Measurements from ENCODE around the gene CPO. TPM values are rescaled to one million over a fixed set of nuclear protein-coding genes. Genes with fewer than 3 reads are reported as not detected.
"Not testable (repeated sequence)": the region's sequence is repeated elsewhere in the genome, so short reads cannot be mapped to it uniquely, and the experiment has no call there.

The CPO gene, protein sequence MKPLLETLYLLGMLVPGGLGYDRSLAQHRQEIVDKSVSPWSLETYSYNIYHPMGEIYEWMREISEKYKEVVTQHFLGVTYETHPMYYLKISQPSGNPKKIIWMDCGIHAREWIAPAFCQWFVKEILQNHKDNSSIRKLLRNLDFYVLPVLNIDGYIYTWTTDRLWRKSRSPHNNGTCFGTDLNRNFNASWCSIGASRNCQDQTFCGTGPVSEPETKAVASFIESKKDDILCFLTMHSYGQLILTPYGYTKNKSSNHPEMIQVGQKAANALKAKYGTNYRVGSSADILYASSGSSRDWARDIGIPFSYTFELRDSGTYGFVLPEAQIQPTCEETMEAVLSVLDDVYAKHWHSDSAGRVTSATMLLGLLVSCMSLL
- total RNA-seq: not detected

DNA sequence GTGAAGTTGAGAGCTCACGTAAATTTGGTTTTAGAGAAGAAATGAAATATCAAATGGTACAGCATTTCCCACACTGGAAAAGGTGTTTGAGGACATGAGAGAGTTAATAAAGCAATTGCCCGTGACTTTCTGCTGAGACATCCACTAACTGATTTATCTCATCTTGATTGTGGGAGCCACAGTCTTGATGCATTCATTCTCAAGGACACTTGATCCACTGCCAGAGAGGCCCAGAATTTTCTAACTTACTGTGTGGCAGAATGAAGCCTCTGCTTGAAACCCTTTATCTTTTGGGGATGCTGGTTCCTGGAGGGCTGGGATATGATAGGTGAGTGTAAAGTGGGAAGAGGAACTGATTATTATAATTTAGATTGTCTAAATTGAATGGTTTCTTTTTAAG, at the start of gene CPO:
Gene CPO, plus strand, starts transcription at position 179 of the 400 bp plus-strand sequence. Its CDS starts 82 bp downstream, at position 261.
- ATAC-seq: no peak
- H3K4me3 Mint-ChIP-seq: no peak within 1 kb of the TSS
- H3K9me3 Mint-ChIP-seq: peaks cover 4% of the 10 kb centered on the region
- no peaks in the 10 kb centered on the region for H3K36me3 Mint-ChIP-seq (ENCODE audit: insufficient read depth)
- no peak for DNase-seq
- H3K27me3 Mint-ChIP-seq (ENCODE audit: low read depth): peaks cover 9% of the 10 kb centered on the region
- H3K4me1 Mint-ChIP-seq (ENCODE audit: low read depth): no peaks in the 10 kb centered on the region

DNA sequence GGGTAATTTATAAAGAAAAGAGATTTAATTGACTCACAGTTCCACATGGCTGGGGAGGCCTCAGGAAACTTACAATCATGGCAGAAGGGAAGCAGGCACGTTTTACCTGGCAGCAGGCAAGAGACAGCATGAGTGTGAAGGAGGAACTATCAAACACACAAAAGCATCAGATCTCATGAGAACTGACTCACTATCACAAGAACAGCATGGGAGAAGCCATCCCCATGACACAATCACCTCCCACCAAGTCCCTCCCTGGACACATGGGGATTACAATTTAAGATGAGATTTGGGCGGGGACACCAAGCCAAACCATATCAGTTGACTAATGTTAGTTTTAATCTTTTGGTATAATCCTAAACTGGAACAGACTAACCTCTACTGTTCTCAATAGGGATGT, 49.1 kb upstream of the CPO start:
- peaks cover 3% of the 10 kb centered on the region for H3K36me3 Mint-ChIP-seq (ENCODE audit: insufficient read depth)
- DNase-seq: no peak

DNA sequence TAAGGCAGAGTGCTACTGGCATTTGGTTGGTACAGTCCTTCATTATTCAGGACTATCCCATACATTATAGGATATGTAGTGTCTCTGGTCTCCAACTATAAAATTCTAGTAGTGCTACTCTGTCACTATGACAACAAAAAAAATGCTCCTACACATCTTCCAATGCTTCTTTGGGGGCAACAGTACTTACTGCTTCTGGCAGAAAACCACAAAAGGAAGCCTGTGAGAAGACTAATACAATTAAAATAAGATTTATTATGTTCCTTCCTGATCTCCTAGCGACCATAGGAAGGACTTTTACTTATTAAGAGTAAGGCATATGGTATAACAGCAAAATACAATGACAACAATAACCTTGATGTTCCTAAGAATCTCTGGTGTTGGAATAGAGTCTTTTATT, 48.4 kb upstream of the CPO start:
- no peak for ATAC-seq
- H3K27me3 Mint-ChIP-seq (ENCODE audit: low read depth): no peaks in the 10 kb centered on the region
- no peak for DNase-seq
- H3K4me3 Mint-ChIP-seq: no peak overlapping the region
- H3K9me3 Mint-ChIP-seq: peaks cover 4% of the 10 kb centered on the region
- peaks cover 3% of the 10 kb centered on the region for H3K36me3 Mint-ChIP-seq (ENCODE audit: insufficient read depth)
- H3K4me1 Mint-ChIP-seq (ENCODE audit: low read depth): no peaks in the 10 kb centered on the region

More for the DNA sequence above, 49.1 kb upstream of the CPO start:
- Mint-ChIP-seq H3K27me3 (ENCODE audit: low read depth) (no peaks in the 10 kb centered on the region), H3K9me3 (peaks cover 4% of the 10 kb centered on the region), H3K4me3 (no peak overlapping the region), H3K4me1 (ENCODE audit: low read depth) (no peaks in the 10 kb centered on the region)
- no peak for ATAC-seq

DNA sequence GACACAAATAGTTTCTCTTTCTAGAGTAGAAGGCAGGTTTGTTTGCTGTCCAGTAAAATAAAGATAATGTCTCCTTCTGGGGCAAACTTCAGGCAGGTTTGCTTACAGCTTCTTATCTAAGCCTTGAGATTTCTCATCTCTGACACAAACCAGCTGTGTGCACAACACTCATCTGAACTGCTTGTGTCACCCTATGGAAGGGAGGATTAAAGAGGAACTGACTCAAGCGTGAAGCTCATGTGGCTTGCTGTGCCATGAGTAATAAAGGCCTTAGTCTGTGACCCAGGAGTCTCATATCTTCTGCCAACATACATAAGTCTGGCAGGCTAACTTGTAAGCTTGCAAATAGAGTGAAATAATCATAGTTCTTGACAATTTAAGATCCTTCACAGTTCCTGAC, 24.2 kb upstream of the CPO start:
- Mint-ChIP-seq H3K36me3 (ENCODE audit: insufficient read depth) (no peaks in the 10 kb centered on the region), H3K27me3 (ENCODE audit: low read depth) (no peaks in the 10 kb centered on the region), H3K4me1 (ENCODE audit: low read depth) (no peaks in the 10 kb centered on the region), H3K9me3 (peaks cover 3% of the 10 kb centered on the region), H3K4me3 (no peak overlapping the region)
- peak; percentile 84 to 90 for ATAC-seq
- no peak for DNase-seq

DNA sequence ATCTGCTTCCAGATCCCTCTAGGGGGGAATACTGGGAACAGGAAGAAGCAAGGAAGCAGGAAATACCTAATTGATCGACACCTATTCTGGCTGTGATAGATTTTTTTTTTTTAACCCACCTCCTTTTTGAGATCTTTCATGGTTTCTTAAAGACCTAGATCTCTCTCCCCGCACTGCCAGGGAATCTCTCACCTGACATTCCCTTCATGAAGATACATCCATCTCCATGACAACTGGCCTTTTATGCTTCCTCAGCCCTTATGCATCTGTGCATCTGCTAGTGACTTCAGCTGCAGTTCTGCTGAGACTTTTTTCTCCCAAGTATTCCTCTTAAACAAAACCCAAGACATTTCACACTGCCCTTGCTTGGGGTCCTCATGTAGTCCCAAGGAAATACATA, 21.1 kb upstream of the CPO start:
- H3K4me1 Mint-ChIP-seq (ENCODE audit: low read depth): no peaks in the 10 kb centered on the region
- no peak for ATAC-seq
- no peak for DNase-seq
- no peaks in the 10 kb centered on the region for H3K36me3 Mint-ChIP-seq (ENCODE audit: insufficient read depth)
- H3K4me3 Mint-ChIP-seq: no peak overlapping the region
- peaks cover 3% of the 10 kb centered on the region for H3K9me3 Mint-ChIP-seq
- no peaks in the 10 kb centered on the region for H3K27me3 Mint-ChIP-seq (ENCODE audit: low read depth)

DNA sequence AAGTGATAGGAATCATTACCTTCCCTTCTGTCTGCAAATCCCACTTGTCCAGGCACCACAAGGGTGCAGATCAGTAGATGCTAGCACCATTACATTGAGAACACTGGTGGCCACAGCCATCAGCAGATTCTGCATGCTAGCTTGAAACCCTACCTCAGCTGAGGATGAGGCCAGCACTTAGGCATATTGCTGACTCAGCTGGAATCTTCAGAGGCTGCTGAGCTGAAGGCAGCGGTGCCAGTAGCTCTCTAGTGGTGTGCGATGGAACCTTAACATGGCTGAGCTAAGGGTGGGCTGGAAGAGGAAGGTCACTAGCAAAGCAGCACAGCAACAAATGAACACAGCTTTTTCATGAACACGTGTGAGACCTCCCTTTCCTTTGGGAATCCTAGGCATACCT, 19.0 kb upstream of the CPO start:
- Mint-ChIP-seq H3K27me3 (ENCODE audit: low read depth) (no peaks in the 10 kb centered on the region), H3K36me3 (ENCODE audit: insufficient read depth) (no peaks in the 10 kb centered on the region), H3K9me3 (peaks cover 4% of the 10 kb centered on the region), H3K4me1 (ENCODE audit: low read depth) (no peaks in the 10 kb centered on the region), H3K4me3 (no peak overlapping the region)
- no peak for ATAC-seq
- DNase-seq: no peak

DNA sequence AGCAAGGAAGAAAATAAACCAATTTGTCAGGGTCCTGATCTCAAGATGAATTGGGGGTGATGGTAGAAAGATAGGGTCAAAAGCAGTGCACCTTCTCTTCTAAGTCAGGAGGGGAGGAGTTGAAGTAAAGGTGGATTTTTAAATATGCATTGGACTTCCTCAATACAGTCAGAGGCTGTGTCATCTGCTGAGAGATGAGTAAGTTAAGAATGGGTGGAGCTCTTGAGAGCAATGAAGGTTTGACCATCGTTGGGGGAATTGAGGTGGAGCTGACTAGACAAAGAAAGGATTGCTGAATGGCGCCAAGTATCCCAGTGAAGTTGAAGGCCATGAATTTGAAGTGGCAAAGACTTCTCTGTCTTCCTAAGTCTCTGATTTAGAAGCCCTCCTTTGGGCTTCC, 18.4 kb upstream of the CPO start:
- ATAC-seq (no peak), DNase-seq (no peak)
- Mint-ChIP-seq H3K27me3 (ENCODE audit: low read depth) (no peaks in the 10 kb centered on the region), H3K4me1 (ENCODE audit: low read depth) (no peaks in the 10 kb centered on the region), H3K36me3 (ENCODE audit: insufficient read depth) (no peaks in the 10 kb centered on the region), H3K9me3 (peaks cover 4% of the 10 kb centered on the region), H3K4me3 (no peak overlapping the region)

DNA sequence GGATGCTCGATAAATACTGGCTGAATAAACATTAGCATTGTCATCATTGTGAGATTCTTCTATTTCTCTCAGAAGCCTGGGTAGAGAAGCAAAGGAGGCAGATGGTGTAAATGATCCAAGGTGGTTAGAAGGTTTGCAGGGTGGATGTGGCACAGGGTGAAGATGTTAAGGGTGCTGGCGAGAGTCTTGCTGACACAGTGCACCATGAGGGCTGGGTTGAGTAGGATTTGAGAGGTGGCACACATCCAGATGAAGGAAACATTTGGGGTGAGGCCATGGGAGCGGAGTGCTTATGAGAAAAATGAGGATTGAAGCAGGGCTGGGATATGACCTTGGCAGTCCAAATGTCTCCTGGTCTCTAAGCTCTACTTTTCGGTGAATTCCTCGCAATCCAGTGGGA, 17.8 kb upstream of the CPO start:
- H3K4me1 Mint-ChIP-seq (ENCODE audit: low read depth): no peaks in the 10 kb centered on the region
- H3K4me3 Mint-ChIP-seq: no peak overlapping the region
- peaks cover 4% of the 10 kb centered on the region for H3K9me3 Mint-ChIP-seq
- DNase-seq: no peak
- no peaks in the 10 kb centered on the region for H3K27me3 Mint-ChIP-seq (ENCODE audit: low read depth)
- no peaks in the 10 kb centered on the region for H3K36me3 Mint-ChIP-seq (ENCODE audit: insufficient read depth)
- ATAC-seq: no peak

DNA sequence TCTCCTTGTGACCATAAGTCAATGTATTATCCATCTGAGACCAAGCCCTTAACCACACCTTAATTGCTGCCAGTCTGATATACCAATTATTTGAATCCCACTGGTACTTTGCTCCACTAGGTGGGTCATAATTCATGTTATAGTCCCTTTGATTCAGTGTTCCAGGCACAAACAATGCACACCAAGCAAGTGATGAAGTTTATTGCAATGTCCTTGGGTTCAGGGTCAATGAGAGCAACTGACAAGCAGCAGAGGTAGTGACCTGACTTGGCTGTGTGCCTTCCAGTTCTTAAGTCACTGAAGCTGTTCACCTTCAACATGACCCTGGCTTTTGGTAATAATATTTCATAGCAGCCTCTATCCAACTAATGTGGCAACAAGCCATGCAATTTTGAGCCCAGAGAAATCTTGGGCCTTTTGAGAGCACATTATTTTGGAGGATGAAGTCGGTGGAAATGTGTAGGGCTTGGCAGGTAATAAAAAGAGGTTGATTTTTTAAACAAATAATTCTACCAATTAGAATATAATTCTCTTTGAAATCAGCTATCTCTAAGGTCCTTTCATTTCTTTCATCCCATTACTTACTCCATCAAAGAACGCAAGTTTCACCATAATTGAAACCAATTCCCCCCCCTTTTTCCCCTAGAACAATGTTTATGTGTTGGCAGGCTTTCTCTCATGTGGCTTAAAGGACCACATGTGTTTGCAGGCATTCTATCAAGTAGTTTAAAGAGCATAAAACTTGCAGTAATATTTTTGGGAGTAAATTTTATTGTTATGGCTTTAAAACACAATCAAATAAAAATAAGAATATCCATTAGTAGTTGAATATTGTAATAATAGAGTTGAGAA, 3.1 kb upstream of the CPO start:
- no peak for DNase-seq
- Mint-ChIP-seq H3K9me3 (peaks cover 12% of the 10 kb centered on the region), H3K36me3 (ENCODE audit: insufficient read depth) (no peaks in the 10 kb centered on the region), H3K27me3 (ENCODE audit: low read depth) (peaks cover 9% of the 10 kb centered on the region), H3K4me3 (no peak overlapping the region), H3K4me1 (ENCODE audit: low read depth) (no peaks in the 10 kb centered on the region)
- ATAC-seq: no peak

DNA sequence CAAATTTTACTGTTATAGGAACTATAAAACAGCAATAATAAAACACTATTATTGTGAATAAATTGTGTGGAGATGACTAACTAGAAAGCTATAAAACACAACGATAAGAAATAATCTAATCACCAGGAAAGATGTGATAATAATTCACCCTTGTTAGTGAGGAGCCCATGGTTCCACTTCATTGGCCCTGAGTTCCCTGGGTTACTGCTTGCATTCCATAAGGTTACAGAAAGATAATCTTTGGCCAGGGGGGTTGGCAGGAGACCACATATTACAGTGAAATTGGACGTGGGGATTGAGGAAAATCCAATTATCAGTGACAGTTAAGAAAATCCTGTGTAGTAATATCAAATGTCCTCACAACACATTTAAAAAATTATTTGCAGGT, 2.5 kb upstream of the CPO start:
- no peak for DNase-seq
- H3K4me3 Mint-ChIP-seq: no peak overlapping the region

DNA sequence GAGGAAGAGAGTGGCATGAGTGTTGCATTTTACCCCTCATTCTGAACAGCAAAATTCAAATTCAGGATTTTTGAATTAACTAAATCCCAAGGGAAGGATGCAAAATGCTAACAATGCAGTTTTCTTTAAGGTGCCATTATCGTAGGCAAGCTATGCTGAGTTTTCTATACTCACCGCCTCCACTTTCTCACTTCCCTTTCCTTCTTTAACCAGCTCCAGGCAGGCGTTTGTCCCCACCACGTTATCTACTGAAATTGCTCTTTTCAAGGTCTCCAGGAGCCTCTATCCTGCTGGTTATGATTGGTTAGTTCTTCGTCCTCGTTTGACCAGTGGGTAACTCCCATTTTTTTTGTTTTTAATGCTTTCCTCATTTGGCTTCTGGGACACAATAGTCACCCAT, 1.8 kb upstream of the CPO start:
- H3K4me1 Mint-ChIP-seq (ENCODE audit: low read depth): no peaks in the 10 kb centered on the region
- peaks cover 9% of the 10 kb centered on the region for H3K27me3 Mint-ChIP-seq (ENCODE audit: low read depth)
- DNase-seq: no peak
- ATAC-seq: no peak
- H3K4me3 Mint-ChIP-seq: no peak overlapping the region
- no peaks in the 10 kb centered on the region for H3K36me3 Mint-ChIP-seq (ENCODE audit: insufficient read depth)
- H3K9me3 Mint-ChIP-seq: peaks cover 4% of the 10 kb centered on the region

More for the DNA sequence above, 2.5 kb upstream of the CPO start:
- Mint-ChIP-seq H3K9me3 (peaks cover 7% of the 10 kb centered on the region), H3K36me3 (ENCODE audit: insufficient read depth) (no peaks in the 10 kb centered on the region), H3K4me1 (ENCODE audit: low read depth) (no peaks in the 10 kb centered on the region), H3K27me3 (ENCODE audit: low read depth) (peaks cover 9% of the 10 kb centered on the region)
- no peak for ATAC-seq

DNA sequence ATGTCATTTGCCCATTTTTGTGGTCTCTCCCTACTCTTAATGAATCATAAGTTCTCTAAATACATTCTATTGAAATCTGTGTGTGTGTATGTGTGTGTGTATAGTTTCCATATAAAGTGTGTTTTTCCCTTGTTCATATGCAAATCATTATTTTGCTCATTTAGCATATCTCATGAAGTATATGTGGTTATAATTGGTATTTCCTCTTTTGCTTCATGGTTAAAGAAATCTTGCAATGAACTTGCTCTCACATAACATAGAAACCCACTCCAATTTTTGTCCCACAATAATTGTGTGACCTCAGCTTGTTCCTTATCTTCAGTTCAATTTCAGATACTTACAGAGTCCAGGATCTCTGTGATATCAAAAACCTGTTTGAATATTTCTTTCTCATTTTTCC, 1.2 kb downstream of the CPO start:
- DNase-seq: no peak
- Mint-ChIP-seq H3K4me1 (ENCODE audit: low read depth) (no peaks in the 10 kb centered on the region), H3K9me3 (no peaks in the 10 kb centered on the region), H3K27me3 (ENCODE audit: low read depth) (peaks cover 9% of the 10 kb centered on the region), H3K36me3 (ENCODE audit: insufficient read depth) (no peaks in the 10 kb centered on the region), H3K4me3 (no peak overlapping the region)
- ATAC-seq: no peak

DNA sequence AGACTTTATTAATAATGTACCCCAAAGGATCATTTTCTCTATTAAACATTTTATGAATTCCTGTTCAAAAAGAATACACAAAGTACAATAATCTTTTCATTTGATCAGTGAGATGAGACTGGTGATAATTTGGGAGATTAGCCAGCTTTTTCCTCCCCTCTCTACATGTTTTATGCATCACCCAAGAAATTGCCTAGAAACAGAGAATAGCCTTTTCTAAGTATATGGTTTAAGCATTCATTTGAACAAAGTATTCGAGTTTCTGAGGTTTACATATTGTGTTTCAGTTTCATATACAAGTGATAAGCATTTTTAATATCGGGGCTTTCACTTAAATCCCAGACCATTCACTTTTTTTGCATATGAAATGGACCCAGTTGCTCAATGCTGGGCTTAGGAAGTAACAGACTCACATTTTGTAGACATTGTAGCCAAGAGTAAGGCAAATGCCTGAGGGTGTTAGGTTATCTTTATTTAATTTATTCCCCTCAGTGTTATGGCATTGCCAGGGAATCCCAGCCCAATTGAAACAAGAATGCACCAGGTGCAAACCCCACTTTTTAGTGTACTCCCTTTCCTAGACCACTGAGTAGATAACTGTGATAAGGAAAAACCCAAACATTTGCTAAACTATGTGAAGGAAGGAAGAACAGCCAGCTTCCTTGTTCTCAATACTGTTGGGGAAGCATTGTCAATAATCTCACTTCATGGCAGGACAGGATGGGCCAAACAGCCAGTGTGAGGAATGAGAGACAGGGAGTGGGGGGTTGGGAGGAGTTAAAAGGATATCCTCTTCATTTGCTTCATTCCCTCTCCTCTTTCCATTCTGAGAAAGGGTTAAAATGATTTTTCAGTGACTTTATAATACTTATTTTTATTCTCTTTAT, 3.5 kb downstream of the CPO start:
- H3K9me3 Mint-ChIP-seq: peaks cover 9% of the 10 kb centered on the region
- peaks cover 6% of the 10 kb centered on the region for H3K27me3 Mint-ChIP-seq (ENCODE audit: low read depth)
- H3K36me3 Mint-ChIP-seq (ENCODE audit: insufficient read depth): no peaks in the 10 kb centered on the region
- no peak for DNase-seq
- H3K4me3 Mint-ChIP-seq: no peak overlapping the region
- H3K4me1 Mint-ChIP-seq (ENCODE audit: low read depth): no peaks in the 10 kb centered on the region
- no peak for ATAC-seq

DNA sequence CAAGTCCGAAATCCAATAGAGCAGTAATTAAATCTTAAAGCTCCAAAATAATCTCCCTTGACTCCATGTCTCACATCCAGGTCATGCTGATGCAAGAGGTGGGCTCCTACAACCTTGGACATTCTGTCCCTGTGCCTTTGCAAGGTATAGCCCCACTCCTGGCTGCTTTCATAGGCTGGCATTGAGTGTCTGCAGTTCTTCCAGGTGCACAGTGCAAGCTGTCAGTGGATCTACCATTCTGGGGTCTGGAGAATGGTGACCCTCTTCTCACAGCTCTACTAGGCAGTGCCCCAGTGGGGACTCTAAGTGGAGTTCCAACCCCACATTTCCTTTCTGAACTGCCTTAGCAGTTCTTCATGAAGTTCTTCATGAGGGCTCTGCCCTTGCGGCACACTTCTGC, 14.1 kb downstream of the CPO start:
- not testable (repeated sequence) for H3K4me3 Mint-ChIP-seq; H3K36me3 Mint-ChIP-seq (ENCODE audit: insufficient read depth); H3K4me1 Mint-ChIP-seq (ENCODE audit: low read depth); H3K27me3 Mint-ChIP-seq (ENCODE audit: low read depth); ATAC-seq; DNase-seq
- H3K9me3 Mint-ChIP-seq: peaks cover 18% of the 10 kb centered on the region
